HG03175 (cell line): Measurements from ENCODE around the gene GATAD2A.
"Not testable (repeated sequence)": the region's sequence is repeated elsewhere in the genome, so short reads cannot be mapped to it uniquely, and the experiment has no call there.

ENCODE experiments used
- ATAC-seq: cut with Tn5 transposase; IDR thresholded peaks from one replicate; pipeline ENCODE4 v1.9.1; 2021; ENCODE audit warnings: mild to moderate bottlenecking, moderate library complexity; ENCODE audit not compliant: unreplicated experiment

The GATAD2A gene

GRCh38 chr19:19385896-19386869 lies 19.3 kb upstream of the GATAD2A start:
- peak; percentile 14 for ATAC-seq

GRCh38 chr19:19387108-19387507 lies 18.4 kb upstream of the GATAD2A start:
- no peak for ATAC-seq

GRCh38 chr19:19388568-19389555 lies 16.6 kb upstream of the GATAD2A start:
- ATAC-seq = no peak

- not testable (repeated sequence) for ATAC-seq
These were observed 15.8 kb upstream of the GATAD2A start for GRCh38 chr19:19389683-19390082.

- not testable (repeated sequence) for ATAC-seq
These were observed 11.1 kb upstream of the GATAD2A start for GRCh38 chr19:19394333-19394732.

GRCh38 chr19:19399733-19400433 lies 5.6 kb upstream of the GATAD2A start:
- no peak for ATAC-seq

- no peak for ATAC-seq
These were observed 2.7 kb upstream of the GATAD2A start for GRCh38 chr19:19402656-19403372.

GRCh38 chr19:19403373-19403901 lies 2.0 kb upstream of the GATAD2A start:
- no peak for ATAC-seq

GRCh38 chr19:19405971-19406877 lies 749 bp downstream of the GATAD2A start:
- peak; percentile 20 for ATAC-seq

GRCh38 chr19:19406878-19407632 lies 1.6 kb downstream of the GATAD2A start:
- no peak for ATAC-seq

- ATAC-seq = no peak
These were observed 2.1 kb downstream of the GATAD2A start for GRCh38 chr19:19407633-19407930.

GRCh38 chr19:19409205-19409604 lies 3.7 kb downstream of the GATAD2A start:
- ATAC-seq = no peak

- ATAC-seq = no peak
These were observed 4.2 kb downstream of the GATAD2A start for GRCh38 chr19:19409631-19410030.

GRCh38 chr19:19410553-19411550 lies 5.4 kb downstream of the GATAD2A start:
- no peak for ATAC-seq

GRCh38 chr19:19416280-19416679 lies 10.8 kb downstream of the GATAD2A start:
- ATAC-seq = no peak

GRCh38 chr19:19417046-19417445 lies 11.6 kb downstream of the GATAD2A start:
- ATAC-seq = no peak

GRCh38 chr19:19417628-19418245 lies 12.3 kb downstream of the GATAD2A start:
- no peak for ATAC-seq
